ENCODE results near the gene PCBP3. TPM values are rescaled to one million over a fixed set of nuclear protein-coding genes. Genes with fewer than 3 reads are reported as not detected.
"Not testable (repeated sequence)": the region's sequence is repeated elsewhere in the genome, so short reads cannot be mapped to it uniquely, and the experiment has no call there.

The PCBP3 gene
- total RNA-seq, 1 donor from 2014 or later: 14.0 TPM

- intact Hi-C loops (cut with micrococcal nuclease): no loop called here
Measured at GRCh38 chr21:45822429-45823099, 179.0 kb downstream of the PCBP3 start.

- intact Hi-C loops (cut with micrococcal nuclease): no loop called here
Measured at GRCh38 chr21:45823100-45823681, 179.7 kb downstream of the PCBP3 start.

GRCh38 chr21:45824546-45825215, 181.2 kb downstream of the PCBP3 start:
- intact Hi-C loops (cut with micrococcal nuclease): no loop called here

GRCh38 chr21:45825219-45825618, 181.7 kb downstream of the PCBP3 start:
- intact Hi-C loops (cut with micrococcal nuclease): no loop called here

GRCh38 chr21:45826676-45827301, 183.3 kb downstream of the PCBP3 start:
- intact Hi-C loops (cut with micrococcal nuclease): no loop called here

- intact Hi-C loops (cut with micrococcal nuclease): no loop called here
Measured at GRCh38 chr21:45827302-45827692, 183.8 kb downstream of the PCBP3 start.

- intact Hi-C loops (cut with micrococcal nuclease): no loop called here
Measured at GRCh38 chr21:45827881-45828579, 184.5 kb downstream of the PCBP3 start.

- intact Hi-C loops (cut with micrococcal nuclease): no loop called here
Measured at GRCh38 chr21:45828580-45829570, 185.3 kb downstream of the PCBP3 start.

- intact Hi-C loops (cut with micrococcal nuclease): no loop called here
Measured at GRCh38 chr21:45829668-45830067, 186.1 kb downstream of the PCBP3 start.

GRCh38 chr21:45830221-45830640, 186.7 kb downstream of the PCBP3 start:
- intact Hi-C loops (cut with micrococcal nuclease): no loop called here

GRCh38 chr21:45830720-45831366, 187.3 kb downstream of the PCBP3 start:
- intact Hi-C loops (cut with micrococcal nuclease): no loop called here

- intact Hi-C loops (cut with micrococcal nuclease): no loop called here
Measured at GRCh38 chr21:45831991-45832740, 188.6 kb downstream of the PCBP3 start.

GRCh38 chr21:45832741-45833235, 189.3 kb downstream of the PCBP3 start:
- intact Hi-C loops (cut with micrococcal nuclease): not testable (repeated sequence)

GRCh38 chr21:45833414-45833813, 189.9 kb downstream of the PCBP3 start:
- intact Hi-C loops (cut with micrococcal nuclease): no loop called here

GRCh38 chr21:45834026-45834715, 190.6 kb downstream of the PCBP3 start:
- intact Hi-C loops (cut with micrococcal nuclease): no loop called here

GRCh38 chr21:45834821-45835293, 191.3 kb downstream of the PCBP3 start:
- intact Hi-C loops (cut with micrococcal nuclease): no loop called here

- intact Hi-C loops (cut with micrococcal nuclease): no loop called here
Measured at GRCh38 chr21:45835301-45836267, 192.1 kb downstream of the PCBP3 start.

Measured in T-helper 1 cell treated with Interleukin-12 subunit alpha and Interleukin-12 subunit beta and Interleukin-4 antibody, amounts not matched to agents 30 ng/mL and 1 ng/mL, for 36 hours (primary cell).